Fibroblast of lung (primary cell): ENCODE measurements around the gene COMMD7.

ENCODE experiments used
- EZH2 ChIP-seq: IDR thresholded peaks from 2 replicates; pipeline ENCODE4 v1.5.1; 2012; ENCODE audit warnings: low read length, control low read depth, mild to moderate bottlenecking; ENCODE audit errors: missing control alignments
- TF ChIP-seq, protein P1 (sequence below), 2 donors: IDR thresholded peaks in 1 of 2; conservative IDR thresholded peaks in 1 of 2; 1 replicate in 1 of 2; 2 replicates in 1 of 2; pipeline ENCODE4 v1.5.1; 2011 to 2012; ENCODE audit warnings: low read length in 2 of 2, control low read depth in 1 of 2, inconsistent platforms in 1 of 2, low read depth in 1 of 2, mild to moderate bottlenecking in 1 of 2

DNA sequence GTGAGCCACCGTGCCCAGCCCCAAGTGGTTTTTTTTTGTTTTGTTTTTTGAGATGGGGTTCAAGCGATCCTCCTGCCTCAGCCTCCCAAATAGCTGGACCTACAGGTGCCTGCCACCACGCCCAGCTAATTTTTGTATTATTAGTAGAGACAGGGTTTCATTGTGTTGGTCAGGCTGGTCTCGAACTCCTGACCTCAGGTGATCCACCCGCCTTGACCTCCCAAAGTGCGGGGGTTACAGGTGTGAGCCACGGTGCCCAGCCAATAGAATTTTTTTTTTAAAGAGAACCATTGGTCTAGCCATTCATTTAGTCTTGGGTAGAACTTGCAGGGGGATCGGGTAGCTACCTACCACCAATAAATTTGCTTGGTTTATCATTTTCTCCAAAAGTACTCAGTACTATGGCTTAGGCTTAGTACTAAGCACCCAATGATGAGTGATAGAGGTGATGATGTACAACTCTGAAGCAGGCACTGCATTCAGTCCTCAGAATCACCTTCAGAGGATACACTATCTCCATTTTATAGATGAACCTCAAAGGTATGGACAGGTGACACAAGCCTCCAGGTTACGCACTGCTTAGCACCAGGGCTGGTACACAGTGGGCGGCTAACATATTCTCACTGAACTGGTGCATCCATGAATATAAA, 56.6 kb downstream of the COMMD7 start:
- TF ChIP-seq, protein P1, sequence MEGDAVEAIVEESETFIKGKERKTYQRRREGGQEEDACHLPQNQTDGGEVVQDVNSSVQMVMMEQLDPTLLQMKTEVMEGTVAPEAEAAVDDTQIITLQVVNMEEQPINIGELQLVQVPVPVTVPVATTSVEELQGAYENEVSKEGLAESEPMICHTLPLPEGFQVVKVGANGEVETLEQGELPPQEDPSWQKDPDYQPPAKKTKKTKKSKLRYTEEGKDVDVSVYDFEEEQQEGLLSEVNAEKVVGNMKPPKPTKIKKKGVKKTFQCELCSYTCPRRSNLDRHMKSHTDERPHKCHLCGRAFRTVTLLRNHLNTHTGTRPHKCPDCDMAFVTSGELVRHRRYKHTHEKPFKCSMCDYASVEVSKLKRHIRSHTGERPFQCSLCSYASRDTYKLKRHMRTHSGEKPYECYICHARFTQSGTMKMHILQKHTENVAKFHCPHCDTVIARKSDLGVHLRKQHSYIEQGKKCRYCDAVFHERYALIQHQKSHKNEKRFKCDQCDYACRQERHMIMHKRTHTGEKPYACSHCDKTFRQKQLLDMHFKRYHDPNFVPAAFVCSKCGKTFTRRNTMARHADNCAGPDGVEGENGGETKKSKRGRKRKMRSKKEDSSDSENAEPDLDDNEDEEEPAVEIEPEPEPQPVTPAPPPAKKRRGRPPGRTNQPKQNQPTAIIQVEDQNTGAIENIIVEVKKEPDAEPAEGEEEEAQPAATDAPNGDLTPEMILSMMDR (conservative IDR thresholded peaks at IDR 0.05 in 1 of 2, IDR thresholded peaks at IDR 0.05 in 1 of 2; ENCODE audit: low read depth in 1 of 2, low read length in 2 of 2), result no peak
- no peak for TF ChIP-seq EZH2
